ENCODE results near the gene CNMD. TPM values are rescaled to one million over a fixed set of nuclear protein-coding genes. Genes with fewer than 3 reads are reported as not detected.

The CNMD gene
- total RNA-seq, 2 donors from 2014 or later: 0.78 TPM; not detected in 1

- H3K36me3 ChIP-seq (replicated peaks in 1 of 2; ENCODE audit: insufficient read depth in 1 of 2, low read depth in 2 of 2): no peaks in the 10 kb centered on the region
- intact Hi-C loops (cut with DNase I): no loop called here
- no peak for TF ChIP-seq CTCF (IDR thresholded peaks at IDR 0.05)
- TF ChIP-seq POLR2A (IDR thresholded peaks at IDR 0.05): no peak
- WGBS, 2 donors: 50 to 60% methylated on average over 6 of the region's 6 CpGs
- no peak overlapping the region for H3K4me3 ChIP-seq
- DNase-seq: no peak
- no peaks in the 10 kb centered on the region for H3K27me3 ChIP-seq
- H3K4me1 ChIP-seq: no peaks in the 10 kb centered on the region
- H3K9me3 ChIP-seq: no peaks in the 10 kb centered on the region
- ATAC-seq: no peak
- no peak overlapping the region for H3K27ac ChIP-seq
Measured at GRCh38 chr13:52784591-52785340, 45.1 kb upstream of the CNMD start.

- H3K27me3 ChIP-seq: no peaks in the 10 kb centered on the region
- H3K4me3 ChIP-seq: no peak overlapping the region
- TF ChIP-seq CTCF (IDR thresholded peaks at IDR 0.05) (no peak), POLR2A (IDR thresholded peaks at IDR 0.05) (no peak)
- DNase-seq (no peak), ATAC-seq (no peak)
- no peaks in the 10 kb centered on the region for H3K9me3 ChIP-seq
- no peaks in the 10 kb centered on the region for H3K36me3 ChIP-seq (replicated peaks in 1 of 2; ENCODE audit: insufficient read depth in 1 of 2, low read depth in 2 of 2)
- intact Hi-C loops (cut with DNase I): no loop called here
- H3K27ac ChIP-seq: no peak overlapping the region
- no peaks in the 10 kb centered on the region for H3K4me1 ChIP-seq
Measured at GRCh38 chr13:52783943-52784342, 44.3 kb upstream of the CNMD start.

GRCh38 chr13:52782471-52783448 is 43.1 kb upstream of the CNMD start:
- Histone ChIP-seq H3K27me3 (no peaks in the 10 kb centered on the region), H3K27ac (no peak overlapping the region), H3K36me3 (replicated peaks in 1 of 2; ENCODE audit: insufficient read depth in 1 of 2, low read depth in 2 of 2) (no peaks in the 10 kb centered on the region), H3K4me1 (no peaks in the 10 kb centered on the region), H3K9me3 (no peaks in the 10 kb centered on the region), H3K4me3 (no peak overlapping the region)
- DNase-seq (no peak), ATAC-seq (no peak)
- no peak for TF ChIP-seq CTCF (IDR thresholded peaks at IDR 0.05)
- TF ChIP-seq POLR2A (IDR thresholded peaks at IDR 0.05): no peak
- WGBS, 2 donors: 66 to 68% methylated on average over 8 to 9 of the region's 9 CpGs
- intact Hi-C loops (cut with DNase I): no loop called here

GRCh38 chr13:52780611-52781010 is 41.0 kb upstream of the CNMD start:
- H3K27me3 ChIP-seq: no peaks in the 10 kb centered on the region
- H3K4me3 ChIP-seq: no peak overlapping the region
- H3K9me3 ChIP-seq: no peaks in the 10 kb centered on the region
- no peaks in the 10 kb centered on the region for H3K36me3 ChIP-seq (replicated peaks in 1 of 2; ENCODE audit: insufficient read depth in 1 of 2, low read depth in 2 of 2)
- H3K27ac ChIP-seq: no peak overlapping the region
- DNase-seq: no peak
- WGBS, 2 donors: 15 to 18% methylated on average over 2 of the region's 2 CpGs
- no peaks in the 10 kb centered on the region for H3K4me1 ChIP-seq
- ATAC-seq: no peak
- no peak for TF ChIP-seq CTCF (IDR thresholded peaks at IDR 0.05)
- TF ChIP-seq POLR2A (IDR thresholded peaks at IDR 0.05): no peak
- intact Hi-C loops (cut with DNase I): no loop called here
